ENCODE data around the gene SLC44A5. TPM values are rescaled to one million over a fixed set of nuclear protein-coding genes. Genes with fewer than 3 reads are reported as not detected.

SLC44A5 gene
- total RNA-seq, 1 donor from 2014 or later, result 1.2 TPM

DNA sequence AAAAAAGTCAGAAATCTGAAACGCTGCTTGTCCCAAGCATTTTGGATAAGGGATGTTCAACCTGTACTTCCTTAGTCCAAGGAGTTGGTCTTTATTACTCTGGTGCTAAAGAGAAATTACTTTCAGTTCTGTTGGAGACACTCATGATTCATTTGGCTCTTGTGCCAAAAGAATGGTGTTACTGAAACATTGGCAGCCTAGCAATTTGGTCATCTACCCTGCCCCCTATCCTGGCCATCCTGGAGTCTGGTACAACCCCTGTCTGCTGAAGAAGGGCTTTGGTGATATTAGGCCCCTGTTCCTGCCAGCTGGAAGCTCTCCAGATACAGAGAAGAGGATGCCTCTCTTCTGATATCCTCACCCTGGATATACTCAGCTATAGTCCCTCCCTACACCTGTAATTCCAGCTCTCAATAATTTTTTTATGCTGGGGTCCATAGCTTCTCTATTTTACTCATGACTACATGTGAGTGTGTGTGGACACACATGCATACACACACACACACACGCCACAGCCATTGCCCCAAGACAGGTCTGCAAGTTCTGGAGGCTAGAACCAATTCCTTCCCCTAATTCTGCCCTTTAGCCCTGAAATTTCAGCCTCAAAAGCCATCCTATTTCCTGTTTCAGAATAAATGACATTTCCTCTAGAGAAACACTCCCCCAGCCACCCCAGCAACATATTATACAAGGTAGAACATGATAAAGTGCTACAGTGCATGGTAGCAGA is 436.7 kb downstream of the SLC44A5 start:
- TF ChIP-seq POLR2A (IDR thresholded peaks at IDR 0.05) (no peak), POLR2AphosphoS5 (IDR thresholded peaks at IDR 0.05; ENCODE audit: insufficient read depth in 1 of 2, low read depth in 1 of 2) (no peak)
- TF ChIP-seq, protein P1, sequence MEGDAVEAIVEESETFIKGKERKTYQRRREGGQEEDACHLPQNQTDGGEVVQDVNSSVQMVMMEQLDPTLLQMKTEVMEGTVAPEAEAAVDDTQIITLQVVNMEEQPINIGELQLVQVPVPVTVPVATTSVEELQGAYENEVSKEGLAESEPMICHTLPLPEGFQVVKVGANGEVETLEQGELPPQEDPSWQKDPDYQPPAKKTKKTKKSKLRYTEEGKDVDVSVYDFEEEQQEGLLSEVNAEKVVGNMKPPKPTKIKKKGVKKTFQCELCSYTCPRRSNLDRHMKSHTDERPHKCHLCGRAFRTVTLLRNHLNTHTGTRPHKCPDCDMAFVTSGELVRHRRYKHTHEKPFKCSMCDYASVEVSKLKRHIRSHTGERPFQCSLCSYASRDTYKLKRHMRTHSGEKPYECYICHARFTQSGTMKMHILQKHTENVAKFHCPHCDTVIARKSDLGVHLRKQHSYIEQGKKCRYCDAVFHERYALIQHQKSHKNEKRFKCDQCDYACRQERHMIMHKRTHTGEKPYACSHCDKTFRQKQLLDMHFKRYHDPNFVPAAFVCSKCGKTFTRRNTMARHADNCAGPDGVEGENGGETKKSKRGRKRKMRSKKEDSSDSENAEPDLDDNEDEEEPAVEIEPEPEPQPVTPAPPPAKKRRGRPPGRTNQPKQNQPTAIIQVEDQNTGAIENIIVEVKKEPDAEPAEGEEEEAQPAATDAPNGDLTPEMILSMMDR (IDR thresholded peaks at IDR 0.05), result no peak
- no peaks in the 10 kb centered on the region for H3K9me3 ChIP-seq
- no peaks in the 10 kb centered on the region for H3K36me3 ChIP-seq
- H3K4me1 ChIP-seq, result no peaks in the 10 kb centered on the region
- no peak overlapping the region for H3K4me3 ChIP-seq
- H3K27me3 ChIP-seq, result no peaks in the 10 kb centered on the region
- intact Hi-C loops (cut with DNase I), result no loop called here
- no peak overlapping the region for H3K27ac ChIP-seq
- no peak for DNase-seq (ENCODE audit: extremely low spot score in 2 of 2)

DNA sequence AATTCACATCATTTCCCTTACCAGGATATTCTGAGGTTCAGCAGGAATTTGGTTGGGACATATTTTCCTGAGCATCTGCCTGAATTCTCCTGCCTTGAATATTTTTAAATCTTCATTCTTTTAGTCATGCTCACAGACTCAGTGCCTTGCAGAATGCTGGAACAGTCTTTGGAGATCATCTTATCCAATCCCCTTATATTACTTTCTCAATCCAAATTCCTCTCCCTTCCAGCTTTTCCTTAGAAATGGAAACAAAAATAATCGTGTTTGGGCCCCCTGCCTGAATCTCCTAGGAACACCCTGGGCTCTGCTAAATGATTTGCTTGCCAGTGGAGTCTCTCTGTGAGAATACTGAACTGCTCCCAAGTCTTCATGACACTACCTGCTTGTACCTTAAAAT is 438.4 kb downstream of the SLC44A5 start:
- H3K27me3 ChIP-seq, result no peaks in the 10 kb centered on the region
- intact Hi-C loops (cut with DNase I), result no loop called here
- H3K4me1 ChIP-seq, result no peaks in the 10 kb centered on the region
- no peaks in the 10 kb centered on the region for H3K36me3 ChIP-seq
- no peak overlapping the region for H3K4me3 ChIP-seq
- H3K9me3 ChIP-seq, result no peaks in the 10 kb centered on the region
- TF ChIP-seq POLR2A (IDR thresholded peaks at IDR 0.05) (no peak), POLR2AphosphoS5 (IDR thresholded peaks at IDR 0.05; ENCODE audit: insufficient read depth in 1 of 2, low read depth in 1 of 2) (no peak)
- TF ChIP-seq, protein P1 (IDR thresholded peaks at IDR 0.05), result no peak
- no peak overlapping the region for H3K27ac ChIP-seq
- DNase-seq (ENCODE audit: extremely low spot score in 2 of 2), result no peak

DNA sequence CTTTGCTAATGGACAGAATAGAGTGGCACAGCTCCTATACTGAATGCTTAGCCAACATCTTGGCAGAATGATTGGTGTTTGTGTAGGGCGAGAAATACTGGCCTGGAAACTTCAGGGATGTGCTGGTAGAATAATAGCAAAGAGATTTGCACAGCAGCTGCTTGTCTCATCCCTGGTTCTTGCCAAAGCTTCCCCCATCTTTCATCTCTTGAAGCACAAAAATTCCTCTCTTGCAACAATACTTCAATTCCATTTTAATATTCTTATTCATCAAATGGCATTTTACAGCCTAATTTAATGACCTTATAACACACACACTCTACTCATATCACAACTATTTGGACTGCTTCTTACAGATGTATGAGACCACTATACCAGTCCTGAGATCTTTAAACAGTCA is 439.0 kb downstream of the SLC44A5 start:
- no peak for DNase-seq (ENCODE audit: extremely low spot score in 2 of 2)
- Histone ChIP-seq H3K27me3 (no peaks in the 10 kb centered on the region), H3K4me3 (no peak overlapping the region), H3K4me1 (no peaks in the 10 kb centered on the region), H3K9me3 (no peaks in the 10 kb centered on the region), H3K27ac (no peak overlapping the region), H3K36me3 (no peaks in the 10 kb centered on the region)
- TF ChIP-seq, protein P1 (IDR thresholded peaks at IDR 0.05), result no peak
- TF ChIP-seq POLR2AphosphoS5 (IDR thresholded peaks at IDR 0.05; ENCODE audit: insufficient read depth in 1 of 2, low read depth in 1 of 2) (no peak), POLR2A (IDR thresholded peaks at IDR 0.05) (no peak)
- intact Hi-C loops (cut with DNase I), result no loop called here

DNA sequence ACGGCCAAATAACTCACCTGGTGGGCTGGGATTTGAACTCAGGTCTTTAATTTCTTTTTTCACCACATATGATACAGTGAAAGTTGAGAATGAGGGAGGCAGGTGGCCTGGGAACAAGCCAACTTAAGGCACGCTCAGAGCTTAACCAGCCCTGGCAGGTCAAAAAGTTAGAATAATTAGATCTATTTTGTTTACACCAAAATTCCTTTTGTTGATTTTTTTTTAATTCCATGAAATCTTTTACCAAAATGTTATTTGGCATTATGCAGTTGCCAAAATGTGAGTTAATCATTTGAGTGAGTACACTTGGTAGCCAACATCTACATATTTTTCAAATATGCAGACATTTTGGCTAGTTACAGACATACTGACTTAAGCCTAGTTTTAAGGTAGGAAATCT is 439.9 kb downstream of the SLC44A5 start:
- Histone ChIP-seq H3K27ac (no peak overlapping the region), H3K4me1 (no peaks in the 10 kb centered on the region), H3K36me3 (no peaks in the 10 kb centered on the region), H3K4me3 (no peak overlapping the region), H3K9me3 (no peaks in the 10 kb centered on the region), H3K27me3 (no peaks in the 10 kb centered on the region)
- intact Hi-C loops (cut with DNase I), result no loop called here
- no peak for DNase-seq (ENCODE audit: extremely low spot score in 2 of 2)
- TF ChIP-seq POLR2A (IDR thresholded peaks at IDR 0.05) (no peak), POLR2AphosphoS5 (IDR thresholded peaks at IDR 0.05; ENCODE audit: insufficient read depth in 1 of 2, low read depth in 1 of 2) (no peak)
- TF ChIP-seq, protein P1 (IDR thresholded peaks at IDR 0.05), result no peak

DNA sequence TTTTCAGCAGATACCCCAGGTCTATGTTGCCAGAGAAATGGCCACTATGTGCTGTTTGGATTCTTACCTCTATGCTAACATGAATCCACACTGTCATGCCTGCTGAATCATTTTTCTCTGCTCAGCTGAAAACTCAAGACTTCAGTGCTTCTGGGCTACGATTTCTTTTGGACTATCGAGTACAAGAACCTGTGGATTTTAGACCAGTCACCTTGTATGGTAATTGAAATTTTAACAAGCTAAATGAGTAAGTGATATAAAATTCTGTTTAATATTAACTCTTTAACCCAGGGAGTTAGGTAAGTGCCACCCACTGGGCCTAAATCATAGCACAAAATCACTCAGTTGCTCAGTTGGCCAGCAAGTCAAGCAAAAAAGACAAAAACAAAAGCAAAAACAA is 440.9 kb downstream of the SLC44A5 start:
- TF ChIP-seq, protein P1 (IDR thresholded peaks at IDR 0.05), result no peak
- TF ChIP-seq POLR2A (IDR thresholded peaks at IDR 0.05) (no peak), POLR2AphosphoS5 (IDR thresholded peaks at IDR 0.05; ENCODE audit: insufficient read depth in 1 of 2, low read depth in 1 of 2) (no peak)
- no peak overlapping the region for H3K4me3 ChIP-seq
- H3K27me3 ChIP-seq, result no peaks in the 10 kb centered on the region
- no peaks in the 10 kb centered on the region for H3K9me3 ChIP-seq
- H3K27ac ChIP-seq, result no peak overlapping the region
- no peak for DNase-seq (ENCODE audit: extremely low spot score in 2 of 2)
- no peaks in the 10 kb centered on the region for H3K36me3 ChIP-seq
- intact Hi-C loops (cut with DNase I), result no loop called here
- H3K4me1 ChIP-seq, result no peaks in the 10 kb centered on the region
